ENCODE data around the gene RNF146. TPM values are rescaled to one million over a fixed set of nuclear protein-coding genes. Genes with fewer than 3 reads are reported as not detected.
"Not testable (repeated sequence)": the region's sequence is repeated elsewhere in the genome, so short reads cannot be mapped to it uniquely, and the experiment has no call there.

Gene RNF146
- total RNA-seq, 2 experiments from 2014 or later, result 12.5 to 13.2 TPM

DNA sequence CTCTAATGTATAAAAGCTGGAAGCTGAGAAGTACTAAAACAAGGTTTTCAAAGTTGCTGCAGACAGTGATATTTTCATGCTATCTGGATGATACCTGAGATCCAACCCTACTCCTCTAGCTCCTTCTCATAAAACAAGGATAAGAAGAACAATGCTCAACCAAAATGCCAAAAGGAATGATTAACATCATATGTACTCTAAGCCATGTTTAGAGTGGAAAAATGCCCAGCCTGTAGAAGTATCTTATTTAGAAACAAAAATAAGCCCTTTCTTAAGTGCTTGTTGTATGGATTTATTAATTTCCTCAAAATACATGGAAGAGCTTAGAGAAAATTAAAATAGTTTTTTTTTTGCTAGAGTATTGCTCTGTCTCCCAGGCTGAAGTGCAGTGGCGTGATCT lies 53.0 kb downstream of the RNF146 start:
- TF ChIP-seq, protein P1, sequence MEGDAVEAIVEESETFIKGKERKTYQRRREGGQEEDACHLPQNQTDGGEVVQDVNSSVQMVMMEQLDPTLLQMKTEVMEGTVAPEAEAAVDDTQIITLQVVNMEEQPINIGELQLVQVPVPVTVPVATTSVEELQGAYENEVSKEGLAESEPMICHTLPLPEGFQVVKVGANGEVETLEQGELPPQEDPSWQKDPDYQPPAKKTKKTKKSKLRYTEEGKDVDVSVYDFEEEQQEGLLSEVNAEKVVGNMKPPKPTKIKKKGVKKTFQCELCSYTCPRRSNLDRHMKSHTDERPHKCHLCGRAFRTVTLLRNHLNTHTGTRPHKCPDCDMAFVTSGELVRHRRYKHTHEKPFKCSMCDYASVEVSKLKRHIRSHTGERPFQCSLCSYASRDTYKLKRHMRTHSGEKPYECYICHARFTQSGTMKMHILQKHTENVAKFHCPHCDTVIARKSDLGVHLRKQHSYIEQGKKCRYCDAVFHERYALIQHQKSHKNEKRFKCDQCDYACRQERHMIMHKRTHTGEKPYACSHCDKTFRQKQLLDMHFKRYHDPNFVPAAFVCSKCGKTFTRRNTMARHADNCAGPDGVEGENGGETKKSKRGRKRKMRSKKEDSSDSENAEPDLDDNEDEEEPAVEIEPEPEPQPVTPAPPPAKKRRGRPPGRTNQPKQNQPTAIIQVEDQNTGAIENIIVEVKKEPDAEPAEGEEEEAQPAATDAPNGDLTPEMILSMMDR (IDR thresholded peaks at IDR 0.05), result no peak
- no peak for ATAC-seq
- no peak for DNase-seq
- H3K27me3 Mint-ChIP-seq, result no peaks in the 10 kb centered on the region
- no peaks in the 10 kb centered on the region for H3K9me3 Mint-ChIP-seq
- peaks cover 32% of the 10 kb centered on the region for H3K36me3 Mint-ChIP-seq (ENCODE audit: low read depth)
- POLR2A ChIA-PET, result no interaction called here
- intact Hi-C loops (cut with micrococcal nuclease), result no loop called here
- no peak overlapping the region for H3K4me3 Mint-ChIP-seq
- H3K4me1 Mint-ChIP-seq (ENCODE audit: low read depth), result peaks cover 13% of the 10 kb centered on the region
- no peak overlapping the region for H3K27ac Mint-ChIP-seq
- CTCF ChIA-PET, result interaction anchor here (0.8 to 1.9 kb wide), 2 partner anchors 18 to 197 kb away, joined by 4 read pairs; no protein-coding TSS in a partner anchor

DNA sequence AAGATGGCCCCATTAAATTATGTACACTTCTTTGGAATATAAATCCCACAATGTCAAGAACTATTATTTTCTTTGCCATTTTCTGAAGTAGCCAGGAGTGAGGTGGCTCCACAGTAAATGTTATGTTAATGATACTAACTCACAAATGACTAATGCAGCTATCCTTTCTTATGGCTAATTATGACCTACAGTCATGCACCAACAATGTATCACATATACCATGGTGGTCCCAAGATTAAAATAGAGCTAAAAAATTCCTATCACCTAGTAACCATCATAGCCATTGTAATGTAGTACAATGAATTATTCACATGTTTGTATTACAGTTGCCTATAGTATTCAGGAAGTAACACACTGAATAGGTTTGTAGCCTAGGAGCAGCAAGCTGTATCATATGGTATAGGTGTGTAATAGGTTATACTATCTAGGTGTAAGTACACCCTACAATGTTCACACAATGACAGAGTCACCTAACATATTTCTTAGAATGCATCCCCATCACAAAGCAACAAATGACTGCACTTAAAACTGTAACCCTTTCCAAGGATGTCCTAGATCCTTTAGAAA lies 61.5 kb downstream of the RNF146 start:
- peaks cover 41% of the 10 kb centered on the region for H3K36me3 Mint-ChIP-seq (ENCODE audit: low read depth)

DNA sequence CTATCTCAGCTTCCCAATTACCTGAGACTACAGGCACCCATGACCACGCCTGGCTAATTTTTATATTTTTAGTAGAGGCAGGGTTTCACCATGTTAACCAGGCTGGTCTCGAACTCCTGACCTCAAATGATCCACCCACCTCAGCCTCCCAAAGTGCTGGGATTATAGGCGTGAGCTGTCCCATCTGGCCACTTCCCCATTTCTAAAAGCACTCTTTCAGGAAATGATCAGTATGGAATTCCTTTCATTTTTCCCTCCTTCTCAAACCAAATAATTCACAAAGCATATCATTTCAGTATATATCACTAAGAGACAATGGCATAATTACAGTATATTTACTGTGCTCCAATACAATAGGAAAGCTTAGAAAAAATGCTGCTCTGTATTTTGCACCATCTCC lies 64.6 kb downstream of the RNF146 start:
- H3K4me3 Mint-ChIP-seq; H3K9me3 Mint-ChIP-seq; H3K27ac Mint-ChIP-seq; H3K27me3 Mint-ChIP-seq; ATAC-seq; intact Hi-C loops (cut with micrococcal nuclease); DNase-seq: not testable (repeated sequence)
- H3K4me1 Mint-ChIP-seq (ENCODE audit: low read depth), result peaks cover 35% of the 10 kb centered on the region
- ChIA-PET POLR2A (interaction anchor here (0.8 kb wide), 1 partner anchor 13 kb away, joined by 3 read pairs; the partner anchor contains the start of gene ECHDC1), CTCF (interaction anchor here (0.7 to 1.1 kb wide), 3 partner anchors 10 to 64 kb away, joined by 3 to 4 read pairs (median 3); partner anchors contain the start of gene RNF146)
- H3K36me3 Mint-ChIP-seq (ENCODE audit: low read depth), result peaks cover 29% of the 10 kb centered on the region

More for the DNA sequence above, 61.5 kb downstream of the RNF146 start:
- DNase-seq (no peak), ATAC-seq (no peak)
- intact Hi-C loops (cut with micrococcal nuclease), result no loop called here
- Mint-ChIP-seq H3K9me3 (no peaks in the 10 kb centered on the region), H3K4me1 (ENCODE audit: low read depth) (peaks cover 10% of the 10 kb centered on the region), H3K27ac (no peak overlapping the region), H3K27me3 (no peaks in the 10 kb centered on the region), H3K4me3 (no peak overlapping the region)
- TF ChIP-seq, protein P1 (IDR thresholded peaks at IDR 0.05), result no peak
- ChIA-PET CTCF (interaction anchor here (1.0 to 1.1 kb wide), 2 partner anchors 13 to 92 kb away, joined by 3 to 4 read pairs; no protein-coding TSS in a partner anchor), POLR2A (no interaction called here)

DNA sequence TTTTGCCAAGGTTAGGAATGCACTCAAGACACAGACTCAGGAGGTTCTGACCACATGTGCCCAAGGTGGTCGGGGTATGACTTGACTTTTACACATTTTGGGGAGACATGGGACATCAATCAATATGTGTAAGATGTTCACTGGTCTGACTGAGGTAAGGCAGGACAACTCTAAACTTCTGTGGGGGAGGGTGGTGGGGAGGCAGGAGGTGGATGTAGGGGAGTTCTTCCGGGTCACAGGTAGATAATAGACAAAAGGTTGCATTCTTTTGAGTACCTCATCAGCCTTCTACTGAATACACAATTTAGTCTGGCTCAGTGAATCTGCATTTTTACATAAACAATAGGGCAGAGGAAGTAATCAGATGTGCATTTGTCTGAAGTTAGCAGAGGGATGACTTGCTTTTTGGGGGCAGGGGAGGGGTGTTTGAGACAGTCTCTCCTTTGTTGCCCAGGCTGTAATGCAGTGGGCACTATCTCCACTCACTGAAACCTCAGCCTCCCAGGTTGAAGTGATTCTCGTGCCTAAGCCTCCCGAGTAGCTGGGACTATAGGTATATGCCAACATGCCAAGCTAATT lies 65.8 kb downstream of the RNF146 start:
- POLR2A ChIA-PET, result interaction anchor here (0.6 kb wide), 1 partner anchor 184 kb away, joined by 3 read pairs; no protein-coding TSS in a partner anchor

More for the DNA sequence above, 65.8 kb downstream of the RNF146 start:
- no peak overlapping the region for H3K27ac Mint-ChIP-seq
- no peak for DNase-seq
- no peaks in the 10 kb centered on the region for H3K9me3 Mint-ChIP-seq
- H3K4me1 Mint-ChIP-seq (ENCODE audit: low read depth), result peaks cover 41% of the 10 kb centered on the region
- H3K36me3 Mint-ChIP-seq (ENCODE audit: low read depth), result peaks cover 25% of the 10 kb centered on the region
- H3K27me3 Mint-ChIP-seq, result no peaks in the 10 kb centered on the region
- CTCF ChIA-PET, result interaction anchor here (1.0 kb wide), 1 partner anchor 184 kb away, joined by 4 read pairs; no protein-coding TSS in a partner anchor
- intact Hi-C loops (cut with micrococcal nuclease), result no loop called here
- no peak overlapping the region for H3K4me3 Mint-ChIP-seq
- TF ChIP-seq, protein P1 (IDR thresholded peaks at IDR 0.05), result no peak
- no peak for ATAC-seq

Other genes with a start within 250 kb of the RNF146 start
- not detected for gene RSPO3, start 148.2 kb upstream of the RNF146 start, total RNA-seq
- gene ECHDC1, start 76.7 kb downstream of the RNF146 start, total RNA-seq, result 10 to 100 TPM; 50.2 to 51.1 TPM
- gene KIAA0408, start 192.5 kb downstream of the RNF146 start, total RNA-seq, result 1 to 10 TPM; 1.8 to 2.6 TPM

All from activated CD8-positive, alpha-beta T cell treated with anti-CD3 and anti-CD28 coated beads for 36 hours (primary cell).